ENCODE results near the gene MEIOC. TPM values are rescaled to one million over a fixed set of nuclear protein-coding genes. Genes with fewer than 3 reads are reported as not detected.

The MEIOC gene
- total RNA-seq, 1 experiment from 2014 or later = not detected

DNA sequence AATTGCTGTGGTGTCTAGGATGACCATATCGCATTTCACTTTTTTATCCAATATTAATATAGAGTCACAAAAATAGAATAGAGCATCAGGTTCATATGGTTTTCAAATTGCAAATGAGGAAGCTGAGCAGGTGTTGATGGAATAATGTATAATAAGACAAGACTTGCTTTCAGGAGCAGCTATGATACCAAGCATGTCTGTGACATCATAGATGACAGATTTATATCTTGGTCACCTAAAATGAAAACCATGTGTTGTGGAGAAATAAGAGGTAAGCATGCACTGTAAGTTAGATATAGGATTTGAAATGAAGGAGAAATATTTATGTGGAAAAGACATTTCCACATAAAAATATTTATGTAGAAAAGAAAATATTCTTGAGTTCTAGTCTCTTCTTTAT, 8.6 kb downstream of the MEIOC start:
- intact Hi-C loops (cut with micrococcal nuclease) = no loop called here
- ChIA-PET CTCF (no interaction called here), POLR2A (ENCODE audit: unreplicated experiment) (no interaction called here)

DNA sequence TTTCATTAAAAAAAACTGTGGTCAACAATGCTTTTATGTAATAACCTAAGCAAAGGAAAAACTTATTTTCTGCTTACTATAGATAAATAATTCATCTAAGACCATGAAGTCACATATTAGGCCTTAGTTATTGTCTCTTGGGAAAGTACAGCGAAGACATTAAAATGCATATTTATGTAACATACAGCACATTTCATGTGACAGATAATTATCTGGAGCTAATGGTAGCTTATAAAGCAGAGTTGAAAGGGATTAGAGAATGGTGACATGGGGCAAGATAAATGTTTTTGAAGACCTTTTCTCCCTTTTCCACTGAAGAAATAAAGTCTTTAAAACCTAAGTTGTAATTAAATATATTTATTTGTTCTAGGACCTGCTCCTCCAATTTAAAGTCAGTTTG, 9.7 kb downstream of the MEIOC start:
- no peaks in the 10 kb centered on the region for H4K20me1 ChIP-seq (ENCODE audit: low read length)
- H3K36me3 ChIP-seq (ENCODE audit: low read depth, low read length) = no peaks in the 10 kb centered on the region
- intact Hi-C loops (cut with micrococcal nuclease) = no loop called here
- ChIA-PET CTCF (no interaction called here), POLR2A (ENCODE audit: unreplicated experiment) (no interaction called here)
- no peak overlapping the region for H2AFZ ChIP-seq (ENCODE audit: low read length)
- ATAC-seq (no peak), DNase-seq (no peak)
- BruUV-seq (replicated peaks) = no TSS peak
- TF ChIP-seq EZH2phosphoT487 (IDR thresholded peaks at IDR 0.05; ENCODE audit: borderline replicate concordance, low read length) (no peak), EZH2 (IDR thresholded peaks at IDR 0.05; ENCODE audit: low read length, unreplicated experiment) (no peak)
- TF ChIP-seq, protein P1, sequence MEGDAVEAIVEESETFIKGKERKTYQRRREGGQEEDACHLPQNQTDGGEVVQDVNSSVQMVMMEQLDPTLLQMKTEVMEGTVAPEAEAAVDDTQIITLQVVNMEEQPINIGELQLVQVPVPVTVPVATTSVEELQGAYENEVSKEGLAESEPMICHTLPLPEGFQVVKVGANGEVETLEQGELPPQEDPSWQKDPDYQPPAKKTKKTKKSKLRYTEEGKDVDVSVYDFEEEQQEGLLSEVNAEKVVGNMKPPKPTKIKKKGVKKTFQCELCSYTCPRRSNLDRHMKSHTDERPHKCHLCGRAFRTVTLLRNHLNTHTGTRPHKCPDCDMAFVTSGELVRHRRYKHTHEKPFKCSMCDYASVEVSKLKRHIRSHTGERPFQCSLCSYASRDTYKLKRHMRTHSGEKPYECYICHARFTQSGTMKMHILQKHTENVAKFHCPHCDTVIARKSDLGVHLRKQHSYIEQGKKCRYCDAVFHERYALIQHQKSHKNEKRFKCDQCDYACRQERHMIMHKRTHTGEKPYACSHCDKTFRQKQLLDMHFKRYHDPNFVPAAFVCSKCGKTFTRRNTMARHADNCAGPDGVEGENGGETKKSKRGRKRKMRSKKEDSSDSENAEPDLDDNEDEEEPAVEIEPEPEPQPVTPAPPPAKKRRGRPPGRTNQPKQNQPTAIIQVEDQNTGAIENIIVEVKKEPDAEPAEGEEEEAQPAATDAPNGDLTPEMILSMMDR (conservative IDR thresholded peaks at IDR 0.05; ENCODE audit: low read depth, low read length) = no peak
- H3K9me2 ChIP-seq (replicated peaks; ENCODE audit: low read length) = no peaks in the 10 kb centered on the region
- H3F3A ChIP-seq (ENCODE audit: low read length, unreplicated experiment) = no peaks in the 10 kb centered on the region
- H3K9me3 ChIP-seq (ENCODE audit: low read length) = no peaks in the 10 kb centered on the region
- no peaks in the 10 kb centered on the region for H3K4me1 ChIP-seq (ENCODE audit: insufficient read depth, low read length)
- H3K79me2 ChIP-seq (ENCODE audit: low read length) = no peaks in the 10 kb centered on the region
- no peaks in the 10 kb centered on the region for H3K27me3 ChIP-seq (ENCODE audit: low read length)
- no peak overlapping the region for H3K4me3 ChIP-seq (ENCODE audit: low read length)
- no peak overlapping the region for H3K4me2 ChIP-seq (ENCODE audit: low read length)
- H3K9ac ChIP-seq (ENCODE audit: low read length) = no peak overlapping the region
- no peak overlapping the region for H3K27ac ChIP-seq (ENCODE audit: low read length)

More for the DNA sequence above, 8.6 kb downstream of the MEIOC start:
- Histone ChIP-seq H3K4me3 (ENCODE audit: low read length) (no peak overlapping the region), H3K4me2 (ENCODE audit: low read length) (no peak overlapping the region), H3K9me2 (replicated peaks; ENCODE audit: low read length) (no peaks in the 10 kb centered on the region), H3K79me2 (ENCODE audit: low read length) (no peaks in the 10 kb centered on the region), H3K36me3 (ENCODE audit: low read depth, low read length) (no peaks in the 10 kb centered on the region), H4K20me1 (ENCODE audit: low read length) (no peaks in the 10 kb centered on the region), H3F3A (ENCODE audit: low read length, unreplicated experiment) (no peaks in the 10 kb centered on the region), H3K27ac (ENCODE audit: low read length) (no peak overlapping the region), H3K4me1 (ENCODE audit: insufficient read depth, low read length) (no peaks in the 10 kb centered on the region), H3K9ac (ENCODE audit: low read length) (no peak overlapping the region), H3K9me3 (ENCODE audit: low read length) (no peaks in the 10 kb centered on the region), H2AFZ (ENCODE audit: low read length) (no peak overlapping the region), H3K27me3 (ENCODE audit: low read length) (no peaks in the 10 kb centered on the region)
- no TSS peak for BruUV-seq (replicated peaks)
- DNase-seq (no peak), ATAC-seq (no peak)
- TF ChIP-seq EZH2 (IDR thresholded peaks at IDR 0.05; ENCODE audit: low read length, unreplicated experiment) (no peak), EZH2phosphoT487 (IDR thresholded peaks at IDR 0.05; ENCODE audit: borderline replicate concordance, low read length) (no peak)
- TF ChIP-seq, protein P1 (conservative IDR thresholded peaks at IDR 0.05; ENCODE audit: low read depth, low read length) = no peak

DNA sequence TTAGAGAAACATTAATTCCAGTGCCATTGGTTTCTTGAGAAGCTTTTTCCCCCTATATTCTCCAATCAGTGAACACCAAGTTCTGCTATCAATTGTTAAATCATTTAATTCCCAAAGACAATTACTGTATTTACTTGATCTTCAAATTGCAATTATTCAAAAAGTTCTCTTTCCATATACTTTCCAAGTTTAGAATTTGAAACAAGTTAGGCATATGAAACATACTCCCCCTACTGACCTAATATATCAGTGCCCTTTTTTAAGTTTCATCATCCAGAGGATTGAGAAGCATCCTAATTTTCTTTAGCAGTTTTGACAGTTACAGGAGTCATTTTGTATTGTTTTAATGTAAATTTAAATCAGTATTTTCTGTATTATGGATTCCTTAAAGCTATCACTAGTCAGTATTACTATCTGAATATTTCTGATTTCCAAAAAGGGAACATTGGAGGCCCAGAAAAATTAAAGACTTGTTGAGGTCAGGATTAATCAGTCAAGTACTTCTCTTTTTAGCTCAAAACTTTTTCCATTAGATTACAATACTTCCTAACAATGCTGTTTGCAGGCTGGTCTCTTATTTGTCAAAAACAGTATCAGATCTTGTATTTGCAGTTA, 16.3 kb downstream of the MEIOC start:
- no peaks in the 10 kb centered on the region for H3K9me3 ChIP-seq (ENCODE audit: low read length)
- DNase-seq = peak; percentile 63
- no peak overlapping the region for H3K4me3 ChIP-seq (ENCODE audit: low read length)
- H3K27ac ChIP-seq (ENCODE audit: low read length) = no peak overlapping the region
- H2AFZ ChIP-seq (ENCODE audit: low read length) = no peak overlapping the region
- peak; percentile 51; the same call in 1 of the 2 replicates for ATAC-seq
- no peaks in the 10 kb centered on the region for H3K27me3 ChIP-seq (ENCODE audit: low read length)
- TF ChIP-seq EZH2 (IDR thresholded peaks at IDR 0.05; ENCODE audit: low read length, unreplicated experiment) (no peak), EZH2phosphoT487 (IDR thresholded peaks at IDR 0.05; ENCODE audit: borderline replicate concordance, low read length) (no peak)
- TF ChIP-seq, protein P1 (conservative IDR thresholded peaks at IDR 0.05; ENCODE audit: low read depth, low read length) = peak; percentile 94
- no peak overlapping the region for H3K4me2 ChIP-seq (ENCODE audit: low read length)
- no peaks in the 10 kb centered on the region for H3F3A ChIP-seq (ENCODE audit: low read length, unreplicated experiment)
- no peaks in the 10 kb centered on the region for H4K20me1 ChIP-seq (ENCODE audit: low read length)
- H3K9ac ChIP-seq (ENCODE audit: low read length) = no peak overlapping the region
- no peaks in the 10 kb centered on the region for H3K9me2 ChIP-seq (replicated peaks; ENCODE audit: low read length)
- POLR2A ChIA-PET (ENCODE audit: unreplicated experiment) = no interaction called here
- no TSS peak for BruUV-seq (replicated peaks)
- H3K4me1 ChIP-seq (ENCODE audit: insufficient read depth, low read length) = 0 out of 2 replicates have a peak, but pooled peaks cover 2% of the 10 kb centered on the region
- H3K79me2 ChIP-seq (ENCODE audit: low read length) = no peaks in the 10 kb centered on the region
- intact Hi-C loops (cut with micrococcal nuclease) = loop anchor here (1.0 kb wide), 1 partner anchor 139 kb away; no protein-coding TSS in a partner anchor
- no peaks in the 10 kb centered on the region for H3K36me3 ChIP-seq (ENCODE audit: low read depth, low read length)
- CTCF ChIA-PET = interaction anchor here (0.7 kb wide), 1 partner anchor 60 kb away, joined by 3 read pairs; no protein-coding TSS in a partner anchor

Measured in PC-3 (cell line).